H1 (cell line): ENCODE data around the gene NEK10. TPM values are rescaled to one million over a fixed set of nuclear protein-coding genes. Genes with fewer than 3 reads are reported as not detected.
A peak's percentile ranks its signal among the peaks of the same experiment; 100 is the strongest.

Source experiments
- CTCF ChIA-PET: fragments of 300-600 bp; sonication (Branson Sonifier 250); formaldehyde crosslinking; loops from one replicate; lab custom pipeline; 2021; ENCODE audit not compliant: partially characterized antibody; lab: Charles Lee
- POLR2A ChIA-PET: fragments of 300-600 bp; sonication (Branson Sonifier 250); formaldehyde crosslinking; loops from one replicate; lab custom pipeline; 2021; ENCODE audit warnings: inconsistent platforms; ENCODE audit not compliant: partially characterized antibody; lab: Charles Lee
- DNase-seq, 2 experiments: peaks; one replicate each; pipeline versions ENCODE4 v3.0.0 to v3.0.0-alpha.2; 2010 to 2022; ENCODE audit warnings: low spot score in 2 of 2, low read depth in 1 of 2, mixed read lengths in 1 of 2
- FAIRE-seq: peaks from 2 replicates; lab custom pipeline; 2011; peaks lifted over from hg19 to GRCh38; lab: Jason Lieb, UNC
- H2AFZ ChIP-seq: 2 replicates; pipeline ENCODE4 v1.8.1; 2012; ENCODE audit warnings: low read length, inconsistent platforms
- H2AK5ac ChIP-seq: 2 replicates; pipeline ENCODE4 v1.6.1; 2013; ENCODE audit warnings: low read depth, low read length
- H2BK120ac ChIP-seq: replicated peaks from 2 replicates; pipeline ENCODE3; 2013; ENCODE audit warnings: low read depth, low read length, inconsistent platforms
- H2BK12ac ChIP-seq: 2 replicates; pipeline ENCODE4 v1.6.1; 2013; ENCODE audit warnings: low read depth, low read length
- H2BK15ac ChIP-seq: 2 replicates; pipeline ENCODE4 v1.6.1; 2013; ENCODE audit warnings: low read length
- H2BK20ac ChIP-seq: 2 replicates; pipeline ENCODE4 v1.6.1; 2013; ENCODE audit warnings: low read length
- H2BK5ac ChIP-seq: 2 replicates; pipeline ENCODE4 v1.6.1; 2013; ENCODE audit warnings: low read depth, low read length
- H3K14ac ChIP-seq: 2 replicates; pipeline ENCODE4 v1.6.1; 2013; ENCODE audit warnings: inconsistent platforms; ENCODE audit not compliant: insufficient read length
- H3K18ac ChIP-seq: 2 replicates; pipeline ENCODE4 v1.6.1; 2013; ENCODE audit warnings: low read length; ENCODE audit errors: extremely low read depth
- H3K23ac ChIP-seq: 2 replicates; pipeline ENCODE4 v1.6.1; 2013; ENCODE audit warnings: inconsistent platforms; ENCODE audit not compliant: insufficient read length
- H3K23me2 ChIP-seq: 2 replicates; pipeline ENCODE4 v1.6.1; 2013; ENCODE audit warnings: low read depth, low read length
- H3K27ac ChIP-seq: 2 replicates; pipeline ENCODE4 v1.6.1; 2011; ENCODE audit warnings: low read depth, low read length, inconsistent platforms
- H3K27me3 ChIP-seq, 4 experiments: replicated peaks in 1 of 4; 1 replicate in 1 of 4; 2 replicates in 3 of 4; pipeline versions ENCODE4 v1.6.1 to v1.8.1; 2011 to 2013; ENCODE audit warnings: low read length in 3 of 4, mild to moderate bottlenecking in 3 of 4, inconsistent platforms in 2 of 4, mixed read lengths in 2 of 4, moderate library complexity in 1 of 4; ENCODE audit not compliant: control insufficient read depth in 3 of 4, insufficient read depth in 3 of 4; ENCODE audit errors: extremely low read depth in 1 of 4
- H3K36me3 ChIP-seq, 4 experiments: 2 replicates each; pipeline versions ENCODE4 v1.6.1 to v1.8.1; 2011 to 2013; ENCODE audit warnings: mild to moderate bottlenecking in 4 of 4, low read length in 3 of 4, moderate library complexity in 2 of 4, control low read depth in 1 of 4, inconsistent platforms in 1 of 4; ENCODE audit not compliant: insufficient read depth in 4 of 4, control insufficient read depth in 2 of 4
- H3K4ac ChIP-seq: replicated peaks from 2 replicates; pipeline ENCODE3; 2013; ENCODE audit warnings: low read length, low read depth, mixed read lengths, inconsistent platforms; ENCODE audit not compliant: insufficient read length
- H3K4me1 ChIP-seq, 4 experiments: replicated peaks in 1 of 4; 1 replicate in 1 of 4; 2 replicates in 3 of 4; pipeline versions ENCODE4 v1.6.1 to v1.8.1; 2011 to 2013; ENCODE audit warnings: low read length in 3 of 4, inconsistent platforms in 2 of 4, mixed read lengths in 1 of 4; ENCODE audit not compliant: insufficient read depth in 4 of 4, control insufficient read depth in 3 of 4
- H3K4me2 ChIP-seq, 2 experiments: 2 replicates each; pipeline versions ENCODE4 v1.6.1 to v1.8.1; 2011 to 2013; ENCODE audit warnings: low read depth in 2 of 2, low read length in 2 of 2, control low read depth in 1 of 2, inconsistent platforms in 1 of 2, mild to moderate bottlenecking in 1 of 2; ENCODE audit not compliant: insufficient read depth in 1 of 2
- H3K4me3 ChIP-seq, 4 experiments: fragments of 200-600, 300-600 bp in 1 of 4; sonication (generic), shearing (Covaris generic), sonication (Bioruptor Twin) in 1 of 4; 2 replicates each; pipeline versions ENCODE4 v1.5.1 to v1.8.1; 2011 to 2016; ENCODE audit warnings: low read length in 4 of 4, low read depth in 3 of 4, control low read depth in 2 of 4, inconsistent platforms in 2 of 4, mild to moderate bottlenecking in 2 of 4, mixed read lengths in 1 of 4, moderate library complexity in 1 of 4; ENCODE audit not compliant: insufficient read depth in 2 of 4; ENCODE audit errors: extremely low read depth in 1 of 4
- H3K56ac ChIP-seq: replicated peaks from 2 replicates; pipeline ENCODE3; 2013; ENCODE audit warnings: low read depth, mild to moderate bottlenecking, mixed read lengths, low read length, inconsistent platforms; ENCODE audit not compliant: insufficient read length
- H3K79me1 ChIP-seq: 2 replicates; pipeline ENCODE4 v1.6.1; 2013; ENCODE audit warnings: low read depth, low read length, control low read depth
- H3K79me2 ChIP-seq, 2 experiments: 2 replicates each; pipeline versions ENCODE4 v1.6.1 to v1.8.1; 2012 to 2013; ENCODE audit warnings: low read length in 2 of 2, mild to moderate bottlenecking in 2 of 2, inconsistent platforms in 1 of 2; ENCODE audit not compliant: insufficient read depth in 2 of 2, control insufficient read depth in 1 of 2
- H3K9ac ChIP-seq, 4 experiments: replicated peaks in 1 of 4; 1 replicate in 1 of 4; 2 replicates in 3 of 4; pipeline versions ENCODE4 v1.6.1 to v1.8.1; 2011 to 2013; ENCODE audit warnings: low read depth in 3 of 4, low read length in 3 of 4, control low read depth in 2 of 4, mild to moderate bottlenecking in 2 of 4, moderate library complexity in 2 of 4, inconsistent platforms in 1 of 4; ENCODE audit errors: extremely low read depth in 1 of 4
- H3K9me3 ChIP-seq, 2 experiments: 2 replicates each; pipeline versions ENCODE4 v1.6.1 to v1.8.1; 2012 to 2013; ENCODE audit warnings: mild to moderate bottlenecking in 2 of 2, moderate library complexity in 2 of 2, control low read depth in 1 of 2, inconsistent platforms in 1 of 2, low read depth in 1 of 2, low read length in 1 of 2, mixed read lengths in 1 of 2; ENCODE audit not compliant: insufficient read depth in 2 of 2
- H4K20me1 ChIP-seq, 2 experiments: replicated peaks in 1 of 2; 2 replicates each; pipeline versions ENCODE3 to v1.8.1; 2011 to 2013; ENCODE audit warnings: inconsistent platforms in 2 of 2, low read length in 2 of 2, mild to moderate bottlenecking in 1 of 2; ENCODE audit not compliant: insufficient read depth in 2 of 2, control insufficient read depth in 1 of 2
- H4K5ac ChIP-seq: 2 replicates; pipeline ENCODE4 v1.6.1; 2013; ENCODE audit warnings: low read length, low read depth, mixed read lengths, inconsistent platforms; ENCODE audit not compliant: insufficient read length
- H4K8ac ChIP-seq: 2 replicates; pipeline ENCODE4 v1.8.0; 2013; ENCODE audit warnings: mild to moderate bottlenecking, moderate library complexity, low read length, inconsistent platforms; ENCODE audit not compliant: insufficient read depth; ENCODE audit errors: extremely low read depth
- H4K91ac ChIP-seq: replicated peaks from 2 replicates; pipeline ENCODE3; 2013; ENCODE audit warnings: low read length, mixed read lengths, inconsistent platforms; ENCODE audit not compliant: insufficient read length
- CHD2 ChIP-seq: IDR thresholded peaks from 2 replicates; pipeline ENCODE4 v1.6.1; 2012; ENCODE audit warnings: low read length, improper control_type of control experiment
- CTCF ChIP-seq, 3 experiments: IDR thresholded peaks; 1 replicate in 2 of 3; 2 replicates in 1 of 3; pipeline versions ENCODE4 v1.5.1 to v1.6.1; 2011; ENCODE audit warnings: low read length in 3 of 3, mild to moderate bottlenecking in 3 of 3, inconsistent platforms in 2 of 3, low read depth in 1 of 3, moderate library complexity in 1 of 3; ENCODE audit not compliant: insufficient read depth in 1 of 3; ENCODE audit errors: control extremely low read depth in 1 of 3
- RAD21 ChIP-seq, 2 experiments: IDR thresholded peaks in 1 of 2; conservative IDR thresholded peaks in 1 of 2; 2 replicates each; pipeline ENCODE4 v1.6.1; 2011; ENCODE audit warnings: low read depth in 2 of 2, low read length in 2 of 2, improper control_type of control experiment in 1 of 2, inconsistent platforms in 1 of 2, mild to moderate bottlenecking in 1 of 2, moderate library complexity in 1 of 2
- WGBS, 2 experiments: shearing (Covaris generic) in 1 of 2; methylation state at CpG; one replicate each; pipeline versions ENCODE4 v1.1.6 to v1.1.7; 2013 to 2015; ENCODE audit warnings: low lambda C conversion rate in 2 of 2, mixed read lengths in 2 of 2, inconsistent platforms in 1 of 2, low coverage in 1 of 2, missing lambda C conversion rate in 1 of 2; ENCODE audit not compliant: insufficient replicate concordance in 2 of 2, insufficient coverage in 1 of 2, insufficient read length in 1 of 2; ENCODE audit errors: extremely low coverage in 1 of 2, missing lambda C conversion rate in 1 of 2; 5-methylcytosine and 5-hydroxymethylcytosine counted together
- polyA plus RNA-seq, 7 experiments: library from polyadenylated mRNA; depleted of rRNA in 3 of 7; stranded (reverse) in 5 of 7; unstranded in 2 of 7; fragments of >200 nt in 5 of 7; fragments of 200-250 nt in 2 of 7; gene quantifications; 1 replicate in 5 of 7; 2 replicates in 1 of 7; 4 replicates in 1 of 7; pipeline versions ENCODE4 v1.2.1 to v1.2.3, GENCODE V29; 2011 to 2013; ENCODE audit warnings: missing spikeins in 2 of 7, mixed read lengths in 2 of 7
- total RNA-seq: library from RNA; stranded (reverse); fragmentation: NEBNext Ultra II Directional; extraction: Animal tissue kit (Norgen Biotek cat#: 25700); gene quantifications from 2 replicates; pipeline ENCODE4 v1.2.1, GENCODE V29; 2021

Gene NEK10
- total and polyA plus RNA-seq, 2 of the 8 experiments (the other 6 are each of a cell fraction or from before 2014, with no cell fraction given) = 0.18 to 0.50 TPM

- WGBS, 2 experiments = 88% methylated on average over 1 of the region's 1 CpG; no CpG with 5 or more reads in 1 of the 2 experiments
- Histone ChIP-seq H3K4me1 (no peaks in the 10 kb centered on the region), H3K36me3 (peaks cover 0 to 4% (median 0%) of the 10 kb centered on the region in 4 experiments; a peak in 1 of 8 replicates), H2BK15ac (no peak overlapping the region), H2BK20ac (no peak overlapping the region), H3K4ac (no peak overlapping the region), H3K23ac (no peak overlapping the region), H4K8ac (no peak overlapping the region), H2BK12ac (no peak overlapping the region), H2BK120ac (no peak overlapping the region), H3K27me3 (peaks cover 0 to 1% (median 0%) of the 10 kb centered on the region in 4 experiments; a peak in 1 of 7 replicates), H3K9me3 (no peaks in the 10 kb centered on the region; a peak in 1 of 4 replicates), H3K14ac (no peak overlapping the region), H3K18ac (no peak overlapping the region), H3K79me2 (no peaks in the 10 kb centered on the region), H3K56ac (no peak overlapping the region), H3K9ac (no peak overlapping the region), H4K5ac (no peak overlapping the region), H3K23me2 (no peaks in the 10 kb centered on the region; the same call in 1 of the 2 replicates), H2AFZ (no peak overlapping the region), H3K79me1 (no peaks in the 10 kb centered on the region; the same call in 1 of the 2 replicates), H3K27ac (no peak overlapping the region), H4K20me1 (no peaks in the 10 kb centered on the region), H2AK5ac (no peak overlapping the region), H3K4me2 (no peak overlapping the region), H3K4me3 (no peak overlapping the region), H4K91ac (no peak overlapping the region), H2BK5ac (no peak overlapping the region)
- ChIA-PET CTCF (interaction anchor here (0.8 to 1.7 kb wide), 8 partner anchors 9 to 142 kb away, joined by 3 to 6 read pairs (median 4); no protein-coding TSS in a partner anchor), POLR2A (interaction anchor here (1.3 kb wide), 1 partner anchor 8 kb away, joined by 4 read pairs; no protein-coding TSS in a partner anchor)
- DNase-seq (no peak), FAIRE-seq (no peak)
- no peak for TF ChIP-seq CHD2
- peak in 1 of 2 experiments; percentile 4; a peak in 2 of 4 replicates for TF ChIP-seq RAD21 (IDR thresholded peaks at IDR 0.05 in 1 of 2, conservative IDR thresholded peaks at IDR 0.05 in 1 of 2; ENCODE audit: low read depth in 2 of 2, low read length in 2 of 2)
- TF ChIP-seq CTCF (IDR thresholded peaks at IDR 0.05; ENCODE audit: control extremely low read depth in 1 of 3, insufficient read depth in 1 of 3, low read depth in 1 of 3, low read length in 3 of 3) = peak in 2 of 3 experiments; percentile 18 to 25; a peak in 2 of 4 replicates
These were observed 43.8 kb downstream of the NEK10 start for GRCh38 chr3:27325419-27325818.
